GM18868 (cell line): Measurements from ENCODE around the gene AKAP13.

Source experiments
- ATAC-seq: cut with Tn5 transposase; IDR thresholded peaks from one replicate; pipeline ENCODE4 v1.9.1; 2021; ENCODE audit warnings: mild to moderate bottlenecking, moderate library complexity; ENCODE audit not compliant: unreplicated experiment

The AKAP13 gene

DNA sequence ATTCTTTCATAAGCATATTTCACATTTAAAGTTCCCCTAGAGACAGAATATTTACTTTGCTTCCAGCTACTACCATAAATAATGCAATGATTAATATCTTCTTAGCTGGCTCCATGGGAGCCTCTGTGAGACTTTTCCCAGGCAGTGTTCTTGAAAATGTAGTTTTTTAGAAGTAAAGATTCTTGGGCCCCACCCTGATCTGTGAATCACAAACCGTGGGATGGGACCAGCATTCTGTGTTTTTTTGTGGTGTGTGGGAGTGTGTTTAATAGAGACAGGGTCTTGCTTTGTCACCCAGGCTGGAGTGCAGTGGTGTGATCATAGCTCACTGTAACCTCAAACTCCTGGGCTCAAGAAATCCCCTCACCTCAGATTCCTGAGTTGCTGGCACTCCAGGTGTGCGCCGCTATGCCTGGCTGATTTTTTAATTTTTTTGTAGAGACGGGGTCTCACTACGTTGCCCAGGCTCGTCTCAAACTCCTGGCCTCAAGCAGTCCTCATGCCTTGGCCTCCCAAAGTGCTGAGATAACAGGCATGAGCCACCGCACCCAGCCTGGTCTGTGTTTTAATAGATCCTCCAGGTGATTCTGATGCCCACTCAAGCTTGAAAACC lies 331.3 kb downstream of the AKAP13 start:
- ATAC-seq: no peak

DNA sequence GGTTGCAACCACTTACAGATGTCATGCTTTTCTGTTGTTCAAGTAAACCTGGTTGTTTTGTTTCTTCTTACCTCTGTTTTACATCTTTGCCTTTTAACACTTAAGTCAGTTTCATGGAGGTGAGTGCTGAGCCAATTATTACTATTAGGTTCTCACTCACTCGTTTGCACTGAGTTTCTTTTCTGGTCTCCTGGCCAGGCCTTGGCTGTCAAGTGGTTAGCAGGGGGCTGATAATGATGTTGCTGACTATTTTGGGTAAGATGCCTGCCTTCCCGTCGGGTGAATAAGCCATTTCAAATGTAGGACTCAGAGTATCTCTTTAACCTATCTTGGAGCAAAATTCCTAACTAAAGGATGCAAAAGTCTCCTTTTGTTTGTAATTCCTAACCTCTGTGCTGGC lies 335.9 kb downstream of the AKAP13 start:
- no peak for ATAC-seq

GRCh38 chr15:85717212-85717611 lies 336.8 kb downstream of the AKAP13 start:
- ATAC-seq: no peak

GRCh38 chr15:85718271-85718971 lies 338.0 kb downstream of the AKAP13 start:
- ATAC-seq: peak; percentile 77

DNA sequence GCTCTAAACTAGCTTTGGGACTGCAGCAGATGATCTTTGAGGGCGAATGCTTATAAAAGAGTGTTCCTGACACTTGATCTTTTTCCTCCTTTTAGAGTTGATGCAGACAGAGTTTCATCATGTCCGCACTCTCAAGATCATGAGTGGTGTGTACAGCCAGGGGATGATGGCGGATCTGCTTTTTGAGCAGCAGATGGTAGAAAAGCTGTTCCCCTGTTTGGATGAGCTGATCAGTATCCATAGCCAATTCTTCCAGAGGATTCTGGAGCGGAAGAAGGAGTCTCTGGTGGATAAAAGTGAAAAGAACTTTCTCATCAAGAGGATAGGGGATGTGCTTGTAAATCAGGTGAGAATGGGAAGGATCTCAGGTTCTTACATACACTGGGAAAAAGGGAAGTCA lies 338.6 kb downstream of the AKAP13 start:
- no peak for ATAC-seq

GRCh38 chr15:85722374-85723152 lies 342.2 kb downstream of the AKAP13 start:
- ATAC-seq: no peak

GRCh38 chr15:85723960-85724945 lies 343.9 kb downstream of the AKAP13 start:
- ATAC-seq: no peak

DNA sequence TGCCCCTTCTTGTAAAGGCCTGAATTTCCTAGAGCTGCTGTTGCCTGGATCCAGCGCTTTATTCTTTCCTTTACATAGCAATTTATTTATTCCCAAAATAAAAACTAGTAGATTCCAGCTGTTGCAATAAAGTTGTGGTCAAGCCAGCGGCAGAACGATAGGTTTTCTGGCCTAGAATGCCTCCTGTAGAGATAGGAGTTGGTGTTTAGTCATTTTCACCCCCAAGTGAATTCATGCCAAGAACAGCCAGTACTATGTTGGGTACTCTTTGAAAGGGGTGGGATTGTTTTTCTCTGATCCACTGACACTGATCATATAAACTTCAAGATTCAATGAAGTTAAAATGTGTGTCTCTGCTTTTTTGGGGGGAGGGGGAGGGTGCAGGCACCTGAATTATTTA lies 344.6 kb downstream of the AKAP13 start:
- no peak for ATAC-seq

DNA sequence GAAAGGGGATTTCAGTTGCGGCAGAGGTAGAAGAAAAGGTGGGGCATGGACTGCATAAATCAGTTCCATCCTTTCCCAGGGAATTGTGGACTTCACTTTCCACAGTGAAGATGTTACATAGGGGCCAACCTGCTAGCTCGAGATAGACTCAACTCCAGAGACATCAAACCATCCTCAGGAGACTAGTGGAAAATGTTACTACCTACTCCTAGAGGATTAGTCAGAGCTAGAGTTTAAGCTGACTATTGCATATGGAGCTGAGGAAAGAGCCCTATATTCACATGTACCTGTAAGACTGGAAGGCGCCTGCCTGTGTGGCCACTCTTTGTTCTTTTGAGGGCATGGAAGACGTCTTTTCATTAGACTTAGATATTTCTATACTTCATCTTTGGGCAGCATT lies 345.2 kb downstream of the AKAP13 start:
- ATAC-seq: no peak

GRCh38 chr15:85726454-85726853 lies 346.1 kb downstream of the AKAP13 start:
- no peak for ATAC-seq

GRCh38 chr15:85727068-85727467 lies 346.7 kb downstream of the AKAP13 start:
- no peak for ATAC-seq

DNA sequence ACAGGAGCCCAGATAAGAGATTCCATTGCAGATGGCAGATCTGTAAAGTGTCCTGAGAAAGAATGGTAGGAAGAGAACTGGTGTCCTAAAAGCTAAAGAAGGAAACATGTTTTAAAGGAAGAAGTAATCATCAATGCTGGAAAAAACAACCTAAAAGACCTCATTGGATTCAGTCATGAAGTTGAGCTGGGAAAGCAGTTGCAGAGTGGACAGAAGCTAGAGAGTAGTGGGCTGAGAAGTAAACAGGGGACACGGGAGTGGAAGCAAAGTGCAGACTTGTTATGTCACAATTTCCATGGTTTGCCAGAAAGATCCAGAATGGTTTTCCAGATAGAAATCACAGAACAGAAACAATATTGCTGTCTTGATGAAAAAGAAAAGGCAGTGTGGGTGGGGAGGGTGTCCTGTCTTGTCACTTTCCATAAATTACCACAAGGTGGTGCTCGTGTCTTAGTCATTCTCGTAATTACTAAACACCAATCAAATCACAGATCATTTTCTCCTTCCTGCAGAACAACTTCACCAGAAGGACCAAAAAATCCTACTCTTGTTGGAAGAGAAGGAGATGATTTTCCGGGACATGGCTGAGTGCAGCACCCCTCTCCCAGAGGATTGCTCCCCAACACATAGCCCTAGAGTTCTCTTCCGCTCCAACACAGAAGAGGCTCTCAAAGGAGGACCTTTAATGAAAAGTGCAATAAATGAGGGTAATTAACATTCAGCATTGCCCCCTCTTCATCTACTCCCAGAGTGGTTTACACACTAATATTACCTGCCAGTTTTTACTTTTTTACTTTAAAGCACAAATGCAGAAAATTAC lies 349.8 kb downstream of the AKAP13 start:
- ATAC-seq: peak; percentile 84

DNA sequence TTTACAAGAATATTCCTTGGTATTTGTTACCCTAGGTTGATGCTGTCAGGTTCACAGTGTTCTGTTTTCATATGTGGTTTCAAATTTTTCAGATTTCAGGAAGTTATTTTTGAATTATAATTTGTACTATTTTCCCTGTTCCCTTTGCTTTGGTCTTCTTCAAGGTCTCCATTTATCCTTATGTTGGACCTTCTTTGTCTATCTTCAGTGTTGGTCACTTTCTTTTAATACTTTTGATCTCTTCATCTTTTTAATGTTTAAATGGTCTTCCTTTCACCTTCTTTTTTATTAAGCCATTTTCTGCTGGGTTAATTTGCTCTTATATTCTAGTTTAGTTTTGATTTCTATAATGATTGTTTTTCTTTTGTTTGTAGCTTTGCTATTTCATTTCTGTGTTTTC lies 353.0 kb downstream of the AKAP13 start:
- no peak for ATAC-seq

DNA sequence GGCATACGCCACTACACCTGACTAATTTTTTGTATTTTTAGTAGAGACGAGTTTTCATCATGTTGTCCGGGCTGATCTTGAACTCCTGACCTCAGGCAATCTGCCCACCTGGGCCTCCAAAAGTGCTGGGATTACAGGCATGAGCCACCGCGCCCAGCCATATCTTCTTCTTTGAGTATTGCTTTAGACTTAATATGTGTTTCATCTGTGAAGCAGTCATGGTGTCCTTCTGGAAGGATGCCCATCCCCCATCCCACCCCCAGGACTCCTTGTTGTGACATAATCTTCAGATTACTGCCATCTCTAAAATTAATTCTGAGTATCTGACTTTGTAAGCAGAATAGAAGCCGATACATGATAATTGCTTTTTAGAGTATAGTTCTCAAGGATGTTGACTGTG lies 356.7 kb downstream of the AKAP13 start:
- no peak for ATAC-seq

DNA sequence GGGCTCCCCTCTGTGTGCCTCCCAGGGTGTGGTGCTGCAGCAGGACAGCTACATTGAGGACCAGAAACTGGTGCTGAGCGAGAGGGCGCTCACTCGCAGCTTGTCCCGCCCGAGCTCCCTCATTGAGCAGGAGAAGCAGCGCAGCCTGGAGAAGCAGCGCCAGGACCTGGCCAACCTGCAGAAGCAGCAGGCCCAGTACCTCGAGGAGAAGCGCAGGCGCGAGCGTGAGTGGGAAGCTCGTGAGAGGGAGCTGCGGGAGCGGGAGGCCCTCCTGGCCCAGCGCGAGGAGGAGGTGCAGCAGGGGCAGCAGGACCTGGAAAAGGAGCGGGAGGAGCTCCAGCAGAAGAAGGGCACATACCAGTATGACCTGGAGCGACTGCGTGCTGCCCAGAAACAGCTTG lies 360.6 kb downstream of the AKAP13 start:
- no peak for ATAC-seq

GRCh38 chr15:85741662-85742061 lies 361.3 kb downstream of the AKAP13 start:
- ATAC-seq: no peak

DNA sequence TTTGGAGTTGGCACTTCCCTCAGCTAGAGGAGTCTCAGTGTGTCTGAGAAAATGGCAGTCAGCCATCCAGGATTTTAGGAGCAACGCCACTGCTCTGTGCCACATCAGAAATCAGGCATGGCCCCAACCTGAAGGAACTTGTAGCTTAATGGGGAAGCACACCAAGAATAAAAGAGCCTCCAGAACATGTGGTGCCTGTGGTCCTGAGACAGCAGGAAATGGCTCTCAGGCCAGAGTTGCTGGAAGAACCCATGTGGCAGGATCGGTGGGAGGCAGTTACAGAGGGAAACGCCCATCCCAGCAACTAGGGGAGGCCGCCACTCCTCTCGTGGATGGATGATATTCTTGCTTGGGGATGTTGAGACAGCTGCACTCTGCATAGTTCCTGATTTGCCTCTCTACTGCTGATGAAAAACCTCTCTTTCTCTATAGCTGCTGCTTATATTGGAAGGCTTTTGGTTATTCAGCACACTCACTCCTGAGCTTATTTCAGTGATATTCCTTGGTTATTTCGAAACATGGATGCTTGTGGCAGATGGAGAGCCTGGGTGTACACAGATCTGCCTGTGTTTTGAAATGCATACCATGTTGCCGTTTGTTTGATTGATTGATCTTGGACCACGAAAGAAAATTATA lies 361.9 kb downstream of the AKAP13 start:
- no peak for ATAC-seq

- ATAC-seq: no peak
Measured at GRCh38 chr15:85743392-85744055, 363.1 kb downstream of the AKAP13 start.

DNA sequence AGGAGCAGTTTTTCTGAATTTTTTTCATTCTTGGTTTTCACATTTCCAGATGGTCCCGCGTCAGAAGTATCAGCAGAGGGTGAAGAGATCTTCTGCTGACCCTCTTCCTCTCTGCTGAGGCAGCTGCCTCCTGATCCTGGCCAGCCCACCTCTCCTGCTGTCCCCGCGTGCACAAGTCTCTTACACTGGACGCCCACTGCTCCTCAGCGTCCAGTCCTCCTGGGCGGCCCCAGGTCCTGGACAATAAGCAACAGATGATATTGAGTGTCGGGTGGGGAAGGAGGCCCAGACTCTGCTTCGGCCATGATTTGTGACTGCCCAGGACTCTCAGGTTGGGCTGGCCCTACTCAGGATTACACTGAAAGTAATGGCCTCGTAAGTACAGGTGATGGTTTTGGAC lies 364.2 kb downstream of the AKAP13 start:
- no peak for ATAC-seq
